Heart left ventricle (tissue), 13 donors: ENCODE measurements around the gene KCNH3.

Experiments used
- CTCF ChIP-seq, 12 donors: fragments of 200-600 bp; sonication (generic) in 4 of 12; IDR thresholded peaks; one replicate each; pipeline versions ENCODE4 v1.5.0 to v1.8.0; 2018 to 2022; ENCODE audit warnings: antibody characterized with exemption in 12 of 12, mild to moderate bottlenecking in 5 of 12
- POLR2A ChIP-seq, 2 donors: fragments of 450-650 bp; IDR thresholded peaks; one replicate each; pipeline ENCODE4 v1.6.1; 2017; ENCODE audit warnings: antibody characterized with exemption in 2 of 2, mild to moderate bottlenecking in 2 of 2, moderate library complexity in 2 of 2
- donor health status: ischemic (EF 13 %, LVEDD 7.1; RV severe dilation, severe dysfunction).
- donor health status: DM: no; HTN: yes; CAD: no.
- donor health status: DM: no; HTN: no; CAD: no.
- donor health status: ischemic (EF 25% LVEDD 6.9; RV normal size, moderate dysfunction).
- donor health status: ischemic (EF 25% LVEDD 5.7; RV mildly dilated, moderate dysfunction).
- donor health status: ischemic (EF 35%, LVEDD 5.7; RV mildly dilated, moderate dysfunction).
- donor health status: nonischemic (EF 11% LVEDD 7.7; RV severe dilation, severe dysfunction).
- donor health status: DM: yes; HTN: yes; CAD: no.
- donor health status: PGD.
- donor health status: ischemic (EF 29% LVEDD 5.4; RV normal size, mild dysfunction).
- donor health status: nonischemic (EF 23%, LVEDD 6.1; RV moderate dilation, normal function).

GRCh38 chr12:49598527-49598926 lies 59.7 kb downstream of the KCNH3 start:
- TF ChIP-seq POLR2A (IDR thresholded peaks at IDR 0.05), result no peak
- TF ChIP-seq CTCF (IDR thresholded peaks at IDR 0.05), result no peak
